NCI-H82 treated with DMSO at 0.1 percent for 48 hours (cell line): ENCODE measurements around the gene RGS1.
"Not testable (repeated sequence)": the region's sequence is repeated elsewhere in the genome, so short reads cannot be mapped to it uniquely, and the experiment has no call there.

Experiments used
- DNase-seq: peaks from one replicate; lab custom pipeline; 2025; ENCODE audit not compliant: unreplicated experiment; lab: John Stamatoyannopoulos, UW

RGS1 gene

GRCh38 chr1:192575499-192576189 is at the start of gene RGS1:
TSS of gene RGS1 (plus strand) at chr1:192575773. CDS start at chr1:192575793, 20 bp downstream.
- DNase-seq: no peak

- no peak for DNase-seq
Measured at GRCh38 chr1:192527111-192527795, 48.3 kb upstream of the RGS1 start.

- no peak for DNase-seq
Measured at GRCh38 chr1:192527950-192528349, 47.6 kb upstream of the RGS1 start.

GRCh38 chr1:192529031-192529755 is 46.4 kb upstream of the RGS1 start:
- DNase-seq: no peak

- DNase-seq: no peak
Measured at GRCh38 chr1:192529811-192530210, 45.8 kb upstream of the RGS1 start.

GRCh38 chr1:192530254-192530653 is 45.3 kb upstream of the RGS1 start:
- DNase-seq: no peak

GRCh38 chr1:192531037-192531703 is 44.4 kb upstream of the RGS1 start:
- DNase-seq: not testable (repeated sequence)

- no peak for DNase-seq
Measured at GRCh38 chr1:192534666-192535065, 40.9 kb upstream of the RGS1 start.

- DNase-seq: no peak
Measured at GRCh38 chr1:192535916-192536664, 39.5 kb upstream of the RGS1 start.

- DNase-seq: no peak
Measured at GRCh38 chr1:192538407-192539296, 36.9 kb upstream of the RGS1 start.

- no peak for DNase-seq
Measured at GRCh38 chr1:192539297-192540092, 36.1 kb upstream of the RGS1 start.

GRCh38 chr1:192543445-192543844 is 32.1 kb upstream of the RGS1 start:
- no peak for DNase-seq

- DNase-seq: no peak
Measured at GRCh38 chr1:192545896-192546521, 29.6 kb upstream of the RGS1 start.

GRCh38 chr1:192546596-192547190 is 28.9 kb upstream of the RGS1 start:
- DNase-seq: no peak

- DNase-seq: no peak
Measured at GRCh38 chr1:192547501-192547900, 28.1 kb upstream of the RGS1 start.

GRCh38 chr1:192549937-192550336 is 25.6 kb upstream of the RGS1 start:
- no peak for DNase-seq

GRCh38 chr1:192550922-192551534 is 24.5 kb upstream of the RGS1 start:
- DNase-seq: no peak

GRCh38 chr1:192552760-192553191 is 22.8 kb upstream of the RGS1 start:
- no peak for DNase-seq
